Eye (tissue), 1 donor: ENCODE data around the gene DISP2.

Source experiments
- DNase-seq: peaks from one replicate; pipeline ENCODE4 v3.0.0-alpha.2; 2015

Gene DISP2

GRCh38 chr15:40357723-40358470 lies at the start of gene DISP2:
TSS of gene DISP2 (plus strand) at chr15:40358219. CDS start at chr15:40358322, 103 bp downstream.
- DNase-seq = peak; percentile 95

- no peak for DNase-seq
Measured at GRCh38 chr15:40309344-40309862, 48.6 kb upstream of the DISP2 start.

GRCh38 chr15:40310001-40310959 lies 47.7 kb upstream of the DISP2 start:
- DNase-seq = peak; percentile 79

GRCh38 chr15:40310993-40311392 lies 47.0 kb upstream of the DISP2 start:
- no peak for DNase-seq

- DNase-seq = no peak
Measured at GRCh38 chr15:40312370-40313158, 45.5 kb upstream of the DISP2 start.

- DNase-seq = peak; percentile 66
Measured at GRCh38 chr15:40313531-40314398, 44.3 kb upstream of the DISP2 start.

GRCh38 chr15:40314723-40315276 lies 43.2 kb upstream of the DISP2 start:
- no peak for DNase-seq

- DNase-seq = no peak
Measured at GRCh38 chr15:40316931-40317330, 41.1 kb upstream of the DISP2 start.

- DNase-seq = no peak
Measured at GRCh38 chr15:40317580-40317979, 40.4 kb upstream of the DISP2 start.

- no peak for DNase-seq
Measured at GRCh38 chr15:40320409-40320808, 37.6 kb upstream of the DISP2 start.

GRCh38 chr15:40320931-40321371 lies 37.1 kb upstream of the DISP2 start:
- DNase-seq = peak; percentile 82

GRCh38 chr15:40322531-40323238 lies 35.3 kb upstream of the DISP2 start:
- DNase-seq = no peak

GRCh38 chr15:40323239-40323952 lies 34.6 kb upstream of the DISP2 start, which contains the start of gene INAFM2:
TSS of gene INAFM2 (plus strand) at chr15:40323692. CDS start at chr15:40324056, 364 bp downstream.
- peak; percentile 98 for DNase-seq

- DNase-seq = no peak
Measured at GRCh38 chr15:40323953-40324937, 33.8 kb upstream of the DISP2 start.

GRCh38 chr15:40325188-40325587 lies 32.8 kb upstream of the DISP2 start:
- no peak for DNase-seq

GRCh38 chr15:40325700-40326099 lies 32.3 kb upstream of the DISP2 start:
- DNase-seq = no peak

- DNase-seq = no peak
Measured at GRCh38 chr15:40327457-40327856, 30.6 kb upstream of the DISP2 start.

- DNase-seq = no peak
Measured at GRCh38 chr15:40328176-40328575, 29.8 kb upstream of the DISP2 start.
